SK-N-SH (cell line): ENCODE data around the gene UPF2.

Experiments
- CTCF ChIP-seq: fragments of 200-600 bp; sonication (generic); IDR thresholded peaks from 2 replicates; pipeline ENCODE4 v1.6.1; 2017; ENCODE audit warnings: antibody characterized with exemption, mild to moderate bottlenecking, moderate library complexity
- FOXJ3 ChIP-seq: sonication (generic); formaldehyde crosslinking; IDR thresholded peaks from 2 replicates; pipeline ENCODE4 v1.5.1; 2020; ENCODE audit warnings: mild to moderate bottlenecking, missing genetic modification reagents
- FOXM1 ChIP-seq: IDR thresholded peaks from 2 replicates; pipeline ENCODE4 v1.4.0; 2012; ENCODE audit warnings: low read depth, mild to moderate bottlenecking
- NFIC ChIP-seq: IDR thresholded peaks from 2 replicates; pipeline ENCODE4 v1.4.0; 2012; ENCODE audit warnings: borderline replicate concordance
- POLR2AphosphoS5 ChIP-seq: IDR thresholded peaks from 2 replicates; pipeline ENCODE4 v1.6.1; 2012; ENCODE audit warnings: low read depth, low read length
- RAD21 ChIP-seq: IDR thresholded peaks from 2 replicates; pipeline ENCODE4 v1.6.1; 2012; ENCODE audit warnings: mild to moderate bottlenecking, low read length
- SMC3 ChIP-seq: IDR thresholded peaks from 2 replicates; pipeline ENCODE4 v1.6.1; 2012; ENCODE audit warnings: low read depth, low read length, improper control_type of control experiment
- TAF1 ChIP-seq: IDR thresholded peaks from 2 replicates; pipeline ENCODE4 v1.6.1; 2012; ENCODE audit warnings: low read depth, mild to moderate bottlenecking, low read length, moderate library complexity, borderline replicate concordance
- TCF12 ChIP-seq: IDR thresholded peaks from 2 replicates; pipeline ENCODE4 v1.4.0; 2012
- TF ChIP-seq, protein P1 (sequence below): IDR thresholded peaks from 2 replicates; pipeline ENCODE4 v1.4.0; 2012; ENCODE audit warnings: low read depth
- TF ChIP-seq, protein P2 (sequence below): IDR thresholded peaks from 2 replicates; pipeline ENCODE4; 2012

- TF ChIP-seq POLR2AphosphoS5 (no peak), CTCF (no peak), NFIC (no peak), FOXM1 (no peak), FOXJ3 (CRISPR knock-in tag) (no peak), SMC3 (no peak), TCF12 (no peak), TAF1 (no peak), RAD21 (no peak)
- TF ChIP-seq, protein P1, sequence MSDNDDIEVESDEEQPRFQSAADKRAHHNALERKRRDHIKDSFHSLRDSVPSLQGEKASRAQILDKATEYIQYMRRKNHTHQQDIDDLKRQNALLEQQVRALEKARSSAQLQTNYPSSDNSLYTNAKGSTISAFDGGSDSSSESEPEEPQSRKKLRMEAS, result no peak
- TF ChIP-seq, protein P2, sequence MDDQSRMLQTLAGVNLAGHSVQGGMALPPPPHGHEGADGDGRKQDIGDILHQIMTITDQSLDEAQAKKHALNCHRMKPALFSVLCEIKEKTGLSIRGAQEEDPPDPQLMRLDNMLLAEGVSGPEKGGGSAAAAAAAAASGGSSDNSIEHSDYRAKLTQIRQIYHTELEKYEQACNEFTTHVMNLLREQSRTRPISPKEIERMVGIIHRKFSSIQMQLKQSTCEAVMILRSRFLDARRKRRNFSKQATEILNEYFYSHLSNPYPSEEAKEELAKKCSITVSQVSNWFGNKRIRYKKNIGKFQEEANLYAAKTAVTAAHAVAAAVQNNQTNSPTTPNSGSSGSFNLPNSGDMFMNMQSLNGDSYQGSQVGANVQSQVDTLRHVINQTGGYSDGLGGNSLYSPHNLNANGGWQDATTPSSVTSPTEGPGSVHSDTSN, result no peak
These were observed 66.8 kb downstream of the UPF2 start for GRCh38 chr10:11975795-11976194.
